Measurements from ENCODE around the gene NDEL1.

Gene NDEL1

GRCh38 chr17:8459107-8459506 is 23.4 kb downstream of the NDEL1 start:
- DNase-seq, result peak; percentile 37

- no peak for DNase-seq
These were observed 24.1 kb downstream of the NDEL1 start for GRCh38 chr17:8459831-8460230.

DNA sequence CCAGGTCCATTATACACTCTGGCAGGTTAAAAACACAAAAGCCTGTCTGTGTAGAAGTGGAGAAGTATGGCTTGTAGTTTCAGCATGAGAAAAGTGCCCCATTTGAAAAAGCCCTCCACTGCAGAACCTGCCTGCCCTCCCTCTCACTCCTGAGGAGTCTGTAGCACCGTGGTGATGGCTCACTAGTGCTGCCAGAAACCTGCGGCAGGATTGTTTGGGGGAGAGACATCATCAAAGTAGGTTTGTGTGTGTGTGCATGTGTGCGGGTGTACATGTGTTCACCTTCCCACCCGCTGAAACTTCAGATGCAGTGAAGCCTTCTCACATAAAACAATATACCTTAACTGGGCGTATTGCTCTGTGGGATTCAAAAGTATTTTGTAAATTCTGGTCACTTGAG is 26.9 kb downstream of the NDEL1 start:
- DNase-seq, result no peak

DNA sequence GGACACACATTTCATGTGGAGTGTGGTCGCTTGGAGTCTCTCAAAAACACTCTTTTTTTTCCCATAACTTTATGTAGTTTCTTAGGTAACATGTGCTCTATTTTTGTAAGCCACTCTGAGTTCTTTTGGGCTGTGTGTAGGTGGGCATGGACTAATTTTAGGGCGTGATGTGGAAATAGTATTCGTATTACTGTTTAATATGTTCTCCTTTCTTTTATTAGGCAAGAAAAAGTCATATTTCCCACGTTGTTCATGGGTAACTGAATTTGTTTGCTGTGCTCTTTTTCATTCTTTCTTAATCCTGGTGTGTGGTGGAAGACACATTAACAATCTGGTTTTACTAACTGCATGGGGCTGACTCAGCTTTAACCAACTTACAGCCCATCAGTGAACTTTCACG is 27.4 kb downstream of the NDEL1 start:
- DNase-seq, result no peak

GRCh38 chr17:8464941-8465340 is 29.3 kb downstream of the NDEL1 start:
- no peak for DNase-seq

- DNase-seq, result no peak
These were observed 29.7 kb downstream of the NDEL1 start for GRCh38 chr17:8465356-8465755.

- DNase-seq, result no peak
These were observed 30.1 kb downstream of the NDEL1 start for GRCh38 chr17:8465759-8466158.

DNA sequence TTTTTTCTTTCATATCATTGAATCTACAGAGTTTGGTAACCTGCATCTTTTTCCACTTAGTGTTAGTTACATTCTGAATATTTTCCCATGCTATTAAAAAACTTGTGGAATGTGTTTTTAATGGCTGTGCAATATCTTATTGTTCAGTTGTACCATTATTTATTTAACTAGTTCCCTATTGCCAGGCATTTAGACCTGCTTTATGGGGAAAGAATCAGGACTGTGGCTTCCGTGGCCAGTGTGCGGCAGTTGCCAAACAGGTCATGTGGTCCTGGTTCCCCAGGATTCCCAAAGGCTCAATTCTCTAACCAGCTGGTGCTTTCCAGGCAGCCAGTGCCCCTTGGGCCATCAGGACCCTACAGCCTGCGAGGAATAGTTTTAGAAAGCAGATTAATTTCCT is 30.8 kb downstream of the NDEL1 start:
- no peak for DNase-seq

GRCh38 chr17:8466873-8467272 is 31.2 kb downstream of the NDEL1 start:
- DNase-seq, result no peak

- DNase-seq, result no peak
These were observed 31.8 kb downstream of the NDEL1 start for GRCh38 chr17:8467527-8467926.

GRCh38 chr17:8468127-8468526 is 32.4 kb downstream of the NDEL1 start:
- no peak for DNase-seq

DNA sequence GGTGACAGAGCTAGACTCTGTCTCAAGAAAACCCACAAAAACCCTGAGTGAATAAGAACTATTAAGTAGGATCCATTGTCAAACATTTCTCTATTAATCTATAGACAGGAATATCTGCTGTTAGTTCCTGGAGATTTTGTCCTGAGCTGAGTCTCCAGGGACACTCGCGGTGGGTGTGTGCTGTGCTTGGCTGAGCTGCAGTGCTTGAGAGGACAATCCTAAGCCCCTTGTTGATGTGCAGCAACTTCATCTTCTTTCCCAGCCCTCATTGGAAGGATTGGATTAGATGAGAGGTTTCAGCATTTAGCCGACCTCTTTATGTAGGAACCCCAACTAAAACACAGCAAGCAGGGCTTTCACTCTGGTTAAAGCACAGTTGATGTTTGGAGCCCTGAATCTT is 33.3 kb downstream of the NDEL1 start:
- DNase-seq, result no peak

GRCh38 chr17:8469964-8470363 is 34.3 kb downstream of the NDEL1 start:
- DNase-seq, result no peak

GRCh38 chr17:8470447-8471047 is 34.9 kb downstream of the NDEL1 start:
- no peak for DNase-seq

- DNase-seq, result no peak
These were observed 37.0 kb downstream of the NDEL1 start for GRCh38 chr17:8472663-8473062.

DNA sequence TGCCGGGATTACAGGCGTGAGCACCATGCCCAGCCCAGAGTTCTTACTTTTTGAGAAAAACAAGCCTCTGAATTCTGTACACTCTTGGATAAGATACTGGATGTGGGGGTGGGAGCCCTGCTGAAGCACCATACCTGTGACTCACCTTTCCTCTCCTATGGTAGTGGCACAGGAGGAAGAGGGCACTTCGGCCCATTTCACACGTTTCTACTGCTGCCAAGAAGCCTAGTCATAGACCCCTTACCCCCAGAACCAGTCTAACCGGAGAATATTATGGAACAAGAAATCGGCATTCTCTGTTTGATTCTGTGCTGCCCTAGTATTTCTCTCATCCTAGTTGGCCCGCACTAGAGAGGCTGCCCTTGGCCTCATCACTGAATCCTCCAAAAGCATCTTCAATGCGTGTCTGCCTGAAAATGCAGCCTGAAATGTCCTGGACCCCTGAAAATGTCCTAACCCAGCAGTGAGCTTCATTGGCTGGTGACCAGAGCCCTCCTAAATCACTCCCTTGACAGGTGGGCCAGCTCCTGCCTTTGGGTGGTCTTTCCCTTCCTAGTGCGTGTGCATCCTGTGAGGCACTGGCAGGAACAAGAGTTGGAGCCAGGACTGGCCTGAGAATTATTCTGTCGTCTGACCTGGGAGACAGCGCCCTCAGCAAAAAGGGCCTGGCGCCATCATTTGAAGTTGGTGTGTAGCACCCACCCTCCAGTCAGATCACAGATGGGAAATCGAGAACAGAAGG is 37.9 kb downstream of the NDEL1 start:
- DNase-seq, result no peak

DNA sequence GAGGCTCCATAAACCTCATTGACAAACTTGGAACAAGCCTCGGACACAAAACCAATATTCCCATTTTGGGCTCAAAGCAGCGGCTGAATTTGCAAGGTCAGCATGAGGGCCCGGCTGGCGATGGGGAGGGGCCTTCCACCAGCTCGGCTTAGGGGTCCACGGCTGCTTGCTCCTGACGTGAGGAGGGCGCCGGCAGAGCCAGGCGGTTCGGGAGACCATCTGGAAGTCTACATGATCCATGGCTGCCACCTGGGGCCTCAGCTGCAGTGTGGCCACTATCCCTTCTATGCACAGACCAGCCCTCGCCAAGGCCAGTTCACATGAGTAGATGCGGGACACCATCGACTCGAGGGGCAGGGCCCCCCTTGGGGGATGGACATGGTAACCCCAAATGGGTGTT is 39.1 kb downstream of the NDEL1 start:
- no peak for DNase-seq

DNA sequence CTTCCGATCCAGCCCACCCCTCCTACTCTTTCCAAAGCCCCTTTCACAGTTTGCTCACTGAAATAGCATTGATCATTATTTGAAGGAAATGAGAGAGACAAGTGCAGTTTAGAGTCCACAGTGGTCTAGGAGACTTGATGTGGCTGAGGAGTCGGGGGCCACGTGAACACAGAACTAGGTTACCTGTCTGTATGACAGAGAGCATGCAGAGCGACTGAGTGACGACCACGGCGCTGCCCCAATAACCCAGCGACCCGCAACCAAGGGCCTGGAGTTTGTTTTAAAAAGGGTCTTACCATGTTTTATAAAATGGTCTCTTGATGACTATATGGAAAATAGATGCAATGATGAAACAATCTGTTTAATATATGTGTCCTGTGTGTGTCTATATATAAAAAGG is 39.5 kb downstream of the NDEL1 start:
- no peak for DNase-seq

- DNase-seq, result no peak
These were observed 40.1 kb downstream of the NDEL1 start for GRCh38 chr17:8475781-8476180.

- no peak for DNase-seq
These were observed 41.1 kb downstream of the NDEL1 start for GRCh38 chr17:8476741-8477140.

DNA sequence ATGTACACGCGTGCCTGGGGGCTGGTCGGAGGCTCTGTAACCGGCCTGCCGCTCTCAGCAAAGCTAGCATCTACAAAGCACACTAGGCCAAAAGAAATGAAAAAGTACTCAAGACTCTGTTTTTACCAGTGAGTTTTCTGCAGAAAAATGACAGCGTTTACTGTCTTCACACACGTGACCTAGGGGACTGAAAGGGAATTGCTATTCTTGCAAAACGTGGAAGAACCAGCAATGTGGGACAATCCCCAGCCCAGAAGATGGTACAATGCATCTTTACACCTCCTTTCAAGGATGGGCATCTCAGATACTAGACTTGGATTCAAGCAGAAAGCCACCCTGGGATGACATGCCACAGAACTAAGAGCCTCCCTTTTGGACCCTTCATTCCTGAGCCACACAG is 41.5 kb downstream of the NDEL1 start:
- DNase-seq, result no peak

GRCh38 chr17:8477715-8478441 is 42.2 kb downstream of the NDEL1 start:
- no peak for DNase-seq

DNA sequence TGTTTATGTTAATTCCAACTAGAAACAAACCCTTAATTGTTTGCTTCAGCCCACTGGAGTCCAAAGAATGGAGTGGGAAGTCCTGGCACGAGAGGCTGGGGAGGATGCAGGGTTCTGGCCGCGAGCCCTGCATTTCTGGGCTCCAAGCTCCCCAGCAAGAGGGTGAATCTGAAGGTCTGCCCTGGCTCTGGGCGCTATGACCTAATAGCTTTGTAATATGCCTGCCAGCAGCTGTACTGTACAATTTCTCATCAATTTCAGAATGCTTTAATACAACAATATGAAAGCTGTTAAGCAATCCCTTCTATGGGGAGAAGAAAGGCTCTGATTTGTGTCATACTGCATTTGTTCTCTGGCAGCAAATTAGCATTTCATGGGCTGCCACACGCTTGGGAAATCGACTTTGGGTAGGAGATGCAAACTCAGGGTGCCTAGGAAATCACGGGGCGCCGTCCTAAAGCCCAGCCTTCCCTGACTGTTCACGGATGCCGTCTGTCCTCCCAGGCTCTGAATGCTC is 43.8 kb downstream of the NDEL1 start:
- no peak for DNase-seq
